ENCODE data around the gene UXT.

DNA sequence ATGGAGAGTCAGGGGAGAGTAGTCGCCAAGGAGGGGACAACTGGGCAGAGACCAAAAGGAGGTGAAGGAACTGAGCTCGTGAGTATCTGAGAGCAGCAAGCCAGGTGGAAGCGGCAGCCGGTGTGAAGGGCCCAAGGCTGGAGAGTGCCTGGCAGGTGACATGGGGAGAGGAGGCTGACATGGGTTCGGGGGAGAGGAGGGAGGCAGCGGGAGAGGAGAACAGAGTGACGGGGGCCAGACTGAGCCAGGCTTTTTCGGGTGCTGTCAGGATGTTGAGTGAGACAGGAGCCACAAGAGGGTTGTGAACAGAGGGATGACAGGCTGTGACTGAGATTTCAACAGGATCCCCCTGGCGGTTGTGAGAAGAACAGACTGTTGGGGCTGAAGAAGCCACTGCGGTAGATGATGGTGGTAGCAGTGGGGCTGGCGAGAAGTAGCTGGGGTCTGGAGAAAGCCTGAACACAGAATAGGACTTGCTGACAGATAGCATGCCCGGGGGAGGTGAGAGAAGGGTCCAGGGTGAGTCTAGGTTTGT is 14.4 kb downstream of the UXT start:
- TF ChIP-seq, protein P1, sequence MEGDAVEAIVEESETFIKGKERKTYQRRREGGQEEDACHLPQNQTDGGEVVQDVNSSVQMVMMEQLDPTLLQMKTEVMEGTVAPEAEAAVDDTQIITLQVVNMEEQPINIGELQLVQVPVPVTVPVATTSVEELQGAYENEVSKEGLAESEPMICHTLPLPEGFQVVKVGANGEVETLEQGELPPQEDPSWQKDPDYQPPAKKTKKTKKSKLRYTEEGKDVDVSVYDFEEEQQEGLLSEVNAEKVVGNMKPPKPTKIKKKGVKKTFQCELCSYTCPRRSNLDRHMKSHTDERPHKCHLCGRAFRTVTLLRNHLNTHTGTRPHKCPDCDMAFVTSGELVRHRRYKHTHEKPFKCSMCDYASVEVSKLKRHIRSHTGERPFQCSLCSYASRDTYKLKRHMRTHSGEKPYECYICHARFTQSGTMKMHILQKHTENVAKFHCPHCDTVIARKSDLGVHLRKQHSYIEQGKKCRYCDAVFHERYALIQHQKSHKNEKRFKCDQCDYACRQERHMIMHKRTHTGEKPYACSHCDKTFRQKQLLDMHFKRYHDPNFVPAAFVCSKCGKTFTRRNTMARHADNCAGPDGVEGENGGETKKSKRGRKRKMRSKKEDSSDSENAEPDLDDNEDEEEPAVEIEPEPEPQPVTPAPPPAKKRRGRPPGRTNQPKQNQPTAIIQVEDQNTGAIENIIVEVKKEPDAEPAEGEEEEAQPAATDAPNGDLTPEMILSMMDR (IDR thresholded peaks at IDR 0.05) = no peak
- no peak for TF ChIP-seq POLR2A (IDR thresholded peaks at IDR 0.05)
